Gastroesophageal sphincter (tissue), 4 donors: ENCODE results near the gene POLR2L. TPM values are rescaled to one million over a fixed set of nuclear protein-coding genes. Genes with fewer than 3 reads are reported as not detected.

Source experiments
- ATAC-seq: fragments of 150-250 bp; one replicate; pipeline ENCODE4 v1.9.1; 2016; ENCODE audit warnings: mild to moderate bottlenecking, moderate library complexity
- H3K27ac ChIP-seq, 4 donors: fragments of 200-600 bp; sonication (generic) in 3 of 4; 1 replicate in 3 of 4; 2 replicates in 1 of 4; pipeline ENCODE4 v1.5.1; 2016 to 2019
- H3K27me3 ChIP-seq: fragments of 200-600 bp; sonication (generic); one replicate; pipeline ENCODE4 v1.5.1; 2019
- H3K36me3 ChIP-seq, 2 donors: fragments of 200-600 bp; sonication (generic); one replicate each; pipeline ENCODE4 v1.5.1; 2019; ENCODE audit warnings: control low read depth in 1 of 2
- H3K4me1 ChIP-seq, 3 donors: fragments of 200-600 bp; sonication (generic); 1 replicate in 2 of 3; 2 replicates in 1 of 3; pipeline ENCODE4 v1.5.1; 2016 to 2019; ENCODE audit warnings: control low read depth in 2 of 3
- H3K4me3 ChIP-seq, 2 donors: fragments of 200-600 bp; sonication (generic); one replicate each; pipeline ENCODE4 v1.5.1; 2019; ENCODE audit warnings: mild to moderate bottlenecking in 1 of 2, moderate library complexity in 1 of 2
- H3K9me3 ChIP-seq, 3 donors: fragments of 200-600 bp; sonication (generic); one replicate each; pipeline ENCODE4 v1.5.1; 2017 to 2019; ENCODE audit warnings: control low read depth in 2 of 3
- EP300 ChIP-seq: sonication (generic); formaldehyde crosslinking; IDR thresholded peaks from one replicate; pipeline ENCODE4 v1.6.1; 2017; ENCODE audit warnings: antibody characterized with exemption, mild to moderate bottlenecking
- POLR2A ChIP-seq, 2 donors: fragments of 450-650 bp; IDR thresholded peaks; one replicate each; pipeline ENCODE4 v1.6.1; 2017; ENCODE audit warnings: antibody characterized with exemption in 2 of 2, mild to moderate bottlenecking in 2 of 2, moderate library complexity in 1 of 2
- POLR2AphosphoS5 ChIP-seq: sonication (generic); formaldehyde crosslinking; IDR thresholded peaks from one replicate; pipeline ENCODE4 v1.6.1; 2017; ENCODE audit warnings: antibody characterized with exemption
- WGBS, 2 donors: methylation state at CpG; one replicate each; pipeline ENCODE4 v1.1.5; 2018; ENCODE audit warnings: low coverage in 1 of 2; 5-methylcytosine and 5-hydroxymethylcytosine counted together
- total RNA-seq, 4 donors: library from RNA; depleted of rRNA; stranded (reverse); fragments of >200 nt; gene quantifications; one replicate each; pipeline ENCODE4 v1.1.0, GENCODE V29; 2016
- TF ChIP-seq, protein P1 (sequence below), 4 experiments: fragments of 200-600 bp in 2 of 4; fragments of 450-650 bp in 2 of 4; sonication (generic) in 1 of 4; IDR thresholded peaks; one replicate each; pipeline ENCODE4 v1.5.1; 2017 to 2019; ENCODE audit warnings: antibody characterized with exemption in 4 of 4, mild to moderate bottlenecking in 2 of 4, moderate library complexity in 2 of 4

POLR2L gene
- total RNA-seq, 4 donors from 2014 or later = 65.5 to 86.0 (median 71.8) TPM

DNA sequence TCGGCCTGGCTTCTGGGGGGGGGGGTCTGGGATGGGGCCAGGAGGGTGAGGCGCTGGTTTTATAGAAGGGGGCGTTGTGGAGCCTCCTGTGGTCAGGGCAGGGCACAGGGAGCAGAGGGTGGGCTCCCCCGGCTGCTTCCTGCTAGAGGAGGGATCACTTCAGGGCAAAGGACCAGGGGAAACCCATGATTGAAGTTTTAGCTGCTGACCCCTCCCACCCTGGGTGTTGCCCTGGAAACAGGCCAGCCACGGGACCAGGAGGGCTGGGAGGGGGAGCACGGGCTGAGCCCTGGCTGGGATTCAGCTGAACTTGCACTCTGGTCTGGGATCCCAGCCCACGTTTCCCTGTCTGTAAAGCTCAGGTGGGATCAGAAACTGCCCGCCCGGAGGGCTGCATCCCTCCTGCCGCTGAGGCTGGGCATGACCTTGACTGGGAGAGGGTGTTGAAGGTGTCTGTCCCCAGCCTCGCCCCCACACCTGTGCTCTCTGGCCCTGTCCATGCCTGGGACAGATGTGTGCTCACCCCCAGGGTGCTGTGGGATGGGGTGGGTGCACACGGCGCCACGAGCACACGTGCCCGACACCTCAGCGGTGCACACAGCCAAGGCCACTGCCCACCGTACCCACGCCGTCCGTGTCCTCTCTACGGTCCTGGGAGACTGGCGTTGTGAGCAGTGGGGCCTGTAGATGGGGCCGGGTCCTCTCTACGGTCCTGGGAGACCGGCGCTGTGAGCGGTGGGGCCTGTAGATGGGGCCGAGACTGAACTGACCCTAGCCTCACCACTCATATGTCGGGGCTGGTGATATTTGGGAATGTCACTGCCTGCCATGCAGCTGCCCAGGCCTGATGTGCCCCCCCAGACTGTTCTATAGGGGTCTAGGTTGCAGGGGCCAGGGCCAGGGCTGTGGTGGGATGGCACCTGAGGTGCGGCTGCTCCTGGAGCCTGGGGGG is 2.6 kb upstream of the POLR2L start:
- Histone ChIP-seq H3K4me3 (peak overlapping the region; percentile 91 to 100), H3K36me3 (peaks cover 0 to 20% of the 10 kb centered on the region in 2 donors), H3K27ac (peak overlapping the region; percentile 79 to 98 (median 93)), H3K27me3 (peaks cover 16% of the 10 kb centered on the region), H3K4me1 (peaks cover 6 to 87% (median 43%) of the 10 kb centered on the region in 3 donors), H3K9me3 (no peaks in the 10 kb centered on the region)
- peak; percentile 71 for ATAC-seq
- 7% methylated on average over 3 of the region's 31 CpGs; no CpG with 5 or more reads in 1 of the 2 donors for WGBS, 2 donors
- TF ChIP-seq, protein P1, sequence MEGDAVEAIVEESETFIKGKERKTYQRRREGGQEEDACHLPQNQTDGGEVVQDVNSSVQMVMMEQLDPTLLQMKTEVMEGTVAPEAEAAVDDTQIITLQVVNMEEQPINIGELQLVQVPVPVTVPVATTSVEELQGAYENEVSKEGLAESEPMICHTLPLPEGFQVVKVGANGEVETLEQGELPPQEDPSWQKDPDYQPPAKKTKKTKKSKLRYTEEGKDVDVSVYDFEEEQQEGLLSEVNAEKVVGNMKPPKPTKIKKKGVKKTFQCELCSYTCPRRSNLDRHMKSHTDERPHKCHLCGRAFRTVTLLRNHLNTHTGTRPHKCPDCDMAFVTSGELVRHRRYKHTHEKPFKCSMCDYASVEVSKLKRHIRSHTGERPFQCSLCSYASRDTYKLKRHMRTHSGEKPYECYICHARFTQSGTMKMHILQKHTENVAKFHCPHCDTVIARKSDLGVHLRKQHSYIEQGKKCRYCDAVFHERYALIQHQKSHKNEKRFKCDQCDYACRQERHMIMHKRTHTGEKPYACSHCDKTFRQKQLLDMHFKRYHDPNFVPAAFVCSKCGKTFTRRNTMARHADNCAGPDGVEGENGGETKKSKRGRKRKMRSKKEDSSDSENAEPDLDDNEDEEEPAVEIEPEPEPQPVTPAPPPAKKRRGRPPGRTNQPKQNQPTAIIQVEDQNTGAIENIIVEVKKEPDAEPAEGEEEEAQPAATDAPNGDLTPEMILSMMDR (IDR thresholded peaks at IDR 0.05) = no peak
- TF ChIP-seq EP300 (no peak), POLR2AphosphoS5 (peak; percentile 91), POLR2A (IDR thresholded peaks at IDR 0.05) (no peak)

DNA sequence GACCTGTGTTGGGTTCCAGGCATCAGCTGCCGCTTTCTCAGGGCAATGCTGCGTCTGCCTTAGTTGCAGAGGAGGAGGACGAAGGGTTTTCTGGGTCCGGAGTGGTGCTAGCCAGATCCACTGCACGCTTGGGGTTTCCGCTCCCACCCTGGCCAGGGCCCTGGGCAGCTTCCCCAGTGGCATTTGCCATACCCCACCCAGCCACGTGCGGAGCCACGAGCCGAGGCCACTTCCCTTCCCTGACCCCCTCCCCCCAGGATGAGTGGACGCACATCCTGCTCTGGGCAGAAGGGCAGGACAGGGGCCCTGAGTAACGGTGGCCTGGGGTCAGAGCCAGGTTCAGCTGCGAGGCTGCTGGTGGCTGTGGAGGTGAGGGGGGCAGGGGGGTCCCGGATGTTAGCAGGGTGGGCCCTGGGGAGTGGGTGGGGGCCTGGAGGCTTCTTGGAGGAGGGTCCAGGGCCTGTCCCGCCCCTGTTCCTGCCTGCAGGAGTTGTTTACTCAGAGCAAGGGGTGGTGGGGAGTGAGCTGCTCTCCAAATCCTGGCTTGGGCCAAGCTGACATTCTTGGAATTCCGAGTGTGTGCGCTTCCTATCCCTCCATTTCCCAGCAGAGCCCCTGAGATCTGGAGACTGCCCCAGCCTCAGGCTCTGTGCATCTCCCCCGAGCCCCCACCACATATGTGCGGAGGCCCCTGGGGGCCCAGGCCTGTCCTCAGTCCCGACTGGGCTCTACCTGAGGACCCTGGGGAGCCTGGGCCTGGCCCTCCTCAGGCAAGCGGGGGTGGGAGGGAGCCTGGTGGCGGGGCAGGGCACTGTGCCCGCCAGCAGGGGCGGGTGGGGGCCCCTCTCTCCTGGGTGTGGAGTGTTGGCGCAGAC is 1.7 kb upstream of the POLR2L start:
- Histone ChIP-seq H3K4me3 (peak overlapping the region; percentile 91 to 100), H3K4me1 (peaks cover 6 to 88% (median 39%) of the 10 kb centered on the region in 3 donors)
- ATAC-seq = peak; percentile 77

DNA sequence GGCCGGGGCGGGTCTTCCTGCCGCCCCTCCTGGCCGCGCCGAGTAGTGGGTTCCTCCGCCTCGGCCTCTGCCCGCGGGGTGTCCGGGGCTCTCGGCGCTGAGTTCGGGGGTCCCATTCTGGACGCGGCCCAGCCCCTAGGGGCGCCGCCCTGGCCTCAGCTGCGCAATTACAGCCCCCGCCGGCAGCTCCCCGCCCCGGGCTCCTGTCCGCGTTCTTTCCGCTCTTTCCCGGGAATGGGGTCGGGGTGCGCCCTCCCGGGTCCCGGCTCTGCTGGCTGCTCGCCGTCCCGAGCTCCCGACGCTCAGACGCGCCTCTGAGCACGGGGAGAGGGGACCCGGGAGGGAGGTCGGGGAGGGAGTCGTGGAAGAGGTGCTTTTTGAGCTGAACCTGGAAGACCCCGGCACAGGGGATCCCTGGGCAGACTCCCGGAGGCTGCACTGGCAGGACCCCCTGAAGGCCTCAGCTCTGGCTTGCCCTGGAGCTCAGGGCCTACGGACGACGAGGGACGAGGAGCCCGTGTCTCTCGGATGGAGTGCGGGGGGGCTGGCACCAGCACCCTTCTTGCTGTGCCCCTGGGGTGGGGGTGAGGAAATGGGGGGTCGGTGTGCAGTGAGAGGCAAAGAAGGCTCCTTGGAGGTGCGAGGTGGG is 881 bp upstream of the POLR2L start:
- Histone ChIP-seq H3K36me3 (peaks cover 0 to 38% of the 10 kb centered on the region in 2 donors), H3K4me1 (peaks cover 6 to 88% (median 31%) of the 10 kb centered on the region in 3 donors), H3K27me3 (peaks cover 6% of the 10 kb centered on the region), H3K4me3 (peak overlapping the region; percentile 91 to 100), H3K27ac (peak overlapping the region; percentile 79 to 98 (median 93)), H3K9me3 (no peaks in the 10 kb centered on the region)
- no peak for ATAC-seq
- WGBS, 2 donors = 0% methylated on average over 2 of the region's 53 CpGs; no CpG with 5 or more reads in 1 of the 2 donors
- TF ChIP-seq POLR2A (IDR thresholded peaks at IDR 0.05) (no peak), POLR2AphosphoS5 (no peak), EP300 (no peak)
- TF ChIP-seq, protein P1 (IDR thresholded peaks at IDR 0.05) = peak in 2 of 4 experiments; percentile 1 to 15

More for the DNA sequence above, 1.7 kb upstream of the POLR2L start:
- TF ChIP-seq POLR2A (IDR thresholded peaks at IDR 0.05) = peak; percentile 53 to 61
- TF ChIP-seq, protein P1 (IDR thresholded peaks at IDR 0.05) = peak in 2 of 4 experiments; percentile 26 to 31
- TF ChIP-seq EP300 = no peak
- TF ChIP-seq POLR2AphosphoS5 = peak; percentile 94
- Histone ChIP-seq H3K27me3 (peaks cover 14% of the 10 kb centered on the region), H3K36me3 (peaks cover 0 to 29% of the 10 kb centered on the region in 2 donors), H3K27ac (peak overlapping the region; percentile 79 to 98 (median 93)), H3K9me3 (no peaks in the 10 kb centered on the region)
- WGBS, 2 donors = 0% methylated on average over 1 to 3 of the region's 25 CpGs

DNA sequence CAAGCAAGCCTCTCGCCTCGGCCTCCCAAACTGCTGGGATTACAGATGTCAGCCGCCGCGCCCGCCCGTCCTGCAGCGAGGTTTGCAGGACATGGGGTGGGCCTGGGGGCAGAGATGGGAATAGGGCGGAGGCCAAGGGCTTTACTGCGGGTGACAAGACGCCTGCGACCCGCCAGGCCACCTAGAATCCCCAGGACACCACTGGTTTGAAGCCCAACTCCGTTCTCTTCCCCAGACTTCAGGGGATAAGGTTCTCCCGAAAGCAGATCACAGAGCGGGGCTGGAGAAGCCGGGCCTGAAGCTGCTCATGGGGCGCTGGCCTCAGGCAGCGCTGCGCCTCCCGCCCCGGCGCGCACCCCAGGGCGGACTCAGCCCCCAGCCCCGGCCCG is 354 bp downstream of the POLR2L start:
- Histone ChIP-seq H3K4me1 (peaks cover 6 to 88% (median 25%) of the 10 kb centered on the region in 3 donors), H3K27ac (peak overlapping the region; percentile 79 to 98 (median 93)), H3K9me3 (no peaks in the 10 kb centered on the region), H3K27me3 (no peaks in the 10 kb centered on the region), H3K36me3 (peaks cover 0 to 39% of the 10 kb centered on the region in 2 donors), H3K4me3 (peak overlapping the region; percentile 91 to 100)
- WGBS, 2 donors = 0% methylated on average over 1 of the region's 27 CpGs; no CpG with 5 or more reads in 1 of the 2 donors
- TF ChIP-seq, protein P1 (IDR thresholded peaks at IDR 0.05) = no peak
- TF ChIP-seq EP300 = no peak
- TF ChIP-seq POLR2A (IDR thresholded peaks at IDR 0.05) = no peak
- TF ChIP-seq POLR2AphosphoS5 = no peak
- no peak for ATAC-seq
